Endothelial cell of umbilical vein (primary cell): Measurements from ENCODE around the gene CDC45.

Experiments used
- POLR2A ChIP-seq: IDR thresholded peaks from 2 replicates; pipeline ENCODE4 v1.6.1; 2012; ENCODE audit warnings: low read depth, mild to moderate bottlenecking, control low read depth, low read length
- POLR2AphosphoS5 ChIP-seq: IDR thresholded peaks from 2 replicates; pipeline ENCODE4 v1.6.1; 2012; ENCODE audit warnings: low read depth, mild to moderate bottlenecking, control low read depth, low read length, moderate library complexity; ENCODE audit not compliant: insufficient read depth
- TF ChIP-seq, protein P1 (sequence below): IDR thresholded peaks from 2 replicates; pipeline ENCODE4 v1.6.1; 2011; ENCODE audit not compliant: insufficient read depth, insufficient read length
- TF ChIP-seq, protein P2 (sequence below), 2 donors: IDR thresholded peaks; 1 replicate in 1 of 2; 2 replicates in 1 of 2; pipeline ENCODE4 v1.5.1; 2011; ENCODE audit warnings: low read length in 2 of 2, mild to moderate bottlenecking in 2 of 2, moderate library complexity in 2 of 2, control low read depth in 1 of 2, inconsistent platforms in 1 of 2, low read depth in 1 of 2; ENCODE audit not compliant: insufficient read depth in 1 of 2; ENCODE audit errors: extremely low read depth in 1 of 2

DNA sequence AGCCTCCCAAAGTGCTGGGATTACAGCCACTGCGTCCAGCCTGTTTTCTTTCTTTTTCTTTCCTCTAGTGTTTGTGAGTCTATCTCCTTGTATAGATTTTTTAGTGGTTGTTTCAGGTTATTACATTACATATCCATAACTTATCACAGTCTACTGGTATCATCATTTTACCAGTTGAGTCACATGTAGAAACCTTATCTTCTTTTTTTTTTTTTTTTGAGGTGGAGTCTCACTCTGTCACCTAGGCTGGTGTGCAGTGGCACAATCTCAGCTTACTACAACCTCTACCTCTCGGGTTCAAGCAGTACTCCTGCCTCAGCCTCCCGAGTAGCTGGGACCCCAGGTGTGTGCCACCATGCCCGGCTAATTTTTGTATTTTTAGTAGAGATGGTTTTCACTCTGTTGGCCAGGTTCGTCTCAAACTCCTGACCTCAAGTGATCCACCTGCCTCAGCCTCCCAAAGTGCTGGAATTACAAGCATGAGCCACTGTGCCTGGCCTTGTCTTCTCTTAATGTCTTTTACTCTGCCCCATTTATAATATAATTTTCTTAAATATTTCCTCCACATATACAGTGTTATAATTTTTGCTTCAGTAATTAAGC lies 11.0 kb downstream of the CDC45 start:
- TF ChIP-seq, protein P1, sequence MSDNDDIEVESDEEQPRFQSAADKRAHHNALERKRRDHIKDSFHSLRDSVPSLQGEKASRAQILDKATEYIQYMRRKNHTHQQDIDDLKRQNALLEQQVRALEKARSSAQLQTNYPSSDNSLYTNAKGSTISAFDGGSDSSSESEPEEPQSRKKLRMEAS: no peak
- TF ChIP-seq, protein P2, sequence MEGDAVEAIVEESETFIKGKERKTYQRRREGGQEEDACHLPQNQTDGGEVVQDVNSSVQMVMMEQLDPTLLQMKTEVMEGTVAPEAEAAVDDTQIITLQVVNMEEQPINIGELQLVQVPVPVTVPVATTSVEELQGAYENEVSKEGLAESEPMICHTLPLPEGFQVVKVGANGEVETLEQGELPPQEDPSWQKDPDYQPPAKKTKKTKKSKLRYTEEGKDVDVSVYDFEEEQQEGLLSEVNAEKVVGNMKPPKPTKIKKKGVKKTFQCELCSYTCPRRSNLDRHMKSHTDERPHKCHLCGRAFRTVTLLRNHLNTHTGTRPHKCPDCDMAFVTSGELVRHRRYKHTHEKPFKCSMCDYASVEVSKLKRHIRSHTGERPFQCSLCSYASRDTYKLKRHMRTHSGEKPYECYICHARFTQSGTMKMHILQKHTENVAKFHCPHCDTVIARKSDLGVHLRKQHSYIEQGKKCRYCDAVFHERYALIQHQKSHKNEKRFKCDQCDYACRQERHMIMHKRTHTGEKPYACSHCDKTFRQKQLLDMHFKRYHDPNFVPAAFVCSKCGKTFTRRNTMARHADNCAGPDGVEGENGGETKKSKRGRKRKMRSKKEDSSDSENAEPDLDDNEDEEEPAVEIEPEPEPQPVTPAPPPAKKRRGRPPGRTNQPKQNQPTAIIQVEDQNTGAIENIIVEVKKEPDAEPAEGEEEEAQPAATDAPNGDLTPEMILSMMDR (IDR thresholded peaks at IDR 0.05; ENCODE audit: extremely low read depth in 1 of 2, insufficient read depth in 1 of 2, low read depth in 1 of 2, low read length in 2 of 2): no peak
- TF ChIP-seq POLR2A: no peak
- TF ChIP-seq POLR2AphosphoS5: no peak
